Jurkat, Clone E6-1 (cell line): ENCODE data around the gene UBAC1.

Source experiments
- DNase-seq: peaks from one replicate; pipeline ENCODE4 v3.0.0-alpha.2; 2011; ENCODE audit warnings: low read depth, low spot score
- H3K4me3 ChIP-seq: 2 replicates; pipeline ENCODE4 v1.5.1; 2011; ENCODE audit warnings: mild to moderate bottlenecking, low read length, control low read depth, moderate library complexity

UBAC1 gene

DNA sequence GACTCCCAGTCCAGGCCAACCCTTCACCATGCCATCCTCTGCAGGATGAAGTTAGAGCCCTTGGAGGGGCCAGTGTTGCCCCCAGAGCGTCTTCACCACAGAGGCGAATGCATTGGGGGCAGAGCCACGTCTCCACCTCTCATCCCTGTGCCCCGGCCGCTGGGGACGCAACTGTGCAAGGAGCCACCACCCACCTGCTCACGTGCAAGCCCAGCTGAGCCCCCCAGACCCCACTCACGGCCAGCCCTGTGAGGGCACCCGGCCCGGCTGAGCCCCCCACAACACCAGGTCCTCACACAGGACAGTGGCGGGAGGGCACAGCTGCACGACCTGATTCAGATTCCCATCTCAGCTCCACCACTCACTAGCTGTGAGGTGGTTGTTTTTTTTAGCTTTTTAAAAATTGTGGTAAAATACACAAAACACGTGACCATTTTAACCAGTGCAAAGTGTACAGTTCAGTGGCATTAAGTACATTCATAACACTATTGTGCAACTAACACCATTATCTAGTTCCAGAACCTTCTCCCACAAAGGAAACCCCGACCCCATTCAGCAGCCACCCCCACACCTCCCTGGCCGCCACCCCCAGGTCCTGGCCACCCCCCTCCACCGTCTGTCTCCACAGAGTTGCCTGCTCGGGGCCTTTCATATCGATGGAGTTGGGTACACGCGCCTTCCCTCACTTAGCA is 33.5 kb upstream of the UBAC1 start:
- DNase-seq = no peak

DNA sequence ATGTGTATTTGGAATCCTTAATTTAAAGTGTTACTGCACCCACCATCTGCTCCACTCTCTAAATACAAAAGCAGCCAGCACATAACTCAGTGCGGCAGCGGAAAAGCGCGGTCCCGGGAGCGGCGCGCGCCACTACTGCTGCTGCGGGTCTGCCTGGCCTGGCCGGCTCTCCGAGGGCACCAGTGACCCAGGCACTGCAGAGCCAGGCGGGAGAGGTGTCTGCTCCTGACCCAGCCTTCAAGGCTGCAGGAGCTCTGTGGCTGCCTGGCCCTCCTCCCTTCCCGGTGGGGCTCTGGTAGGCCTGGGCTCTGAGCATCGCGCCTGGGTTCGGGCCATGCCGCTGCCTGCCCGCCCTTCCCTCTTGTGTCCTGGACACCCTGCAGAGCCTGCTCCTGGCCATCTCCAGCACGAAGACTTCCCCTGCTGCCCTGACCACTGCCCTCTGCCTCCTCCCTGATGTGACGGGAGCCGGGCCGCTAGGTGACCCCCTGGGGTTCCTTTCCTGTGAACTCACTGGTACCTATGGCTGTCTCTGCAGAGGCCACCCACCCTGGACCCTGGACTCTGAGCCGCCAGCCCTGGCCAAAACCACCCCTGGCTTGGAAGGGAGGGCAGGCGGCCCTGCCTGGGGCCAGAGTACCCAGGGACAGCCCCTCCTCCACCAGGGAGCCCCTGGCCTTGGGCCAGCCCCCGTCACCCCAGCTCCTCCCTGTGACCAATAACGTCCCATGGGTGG is 32.8 kb upstream of the UBAC1 start:
- no peak overlapping the region for H3K4me3 ChIP-seq
- DNase-seq = no peak

More for the DNA sequence above, 33.5 kb upstream of the UBAC1 start:
- H3K4me3 ChIP-seq = no peak overlapping the region

DNA sequence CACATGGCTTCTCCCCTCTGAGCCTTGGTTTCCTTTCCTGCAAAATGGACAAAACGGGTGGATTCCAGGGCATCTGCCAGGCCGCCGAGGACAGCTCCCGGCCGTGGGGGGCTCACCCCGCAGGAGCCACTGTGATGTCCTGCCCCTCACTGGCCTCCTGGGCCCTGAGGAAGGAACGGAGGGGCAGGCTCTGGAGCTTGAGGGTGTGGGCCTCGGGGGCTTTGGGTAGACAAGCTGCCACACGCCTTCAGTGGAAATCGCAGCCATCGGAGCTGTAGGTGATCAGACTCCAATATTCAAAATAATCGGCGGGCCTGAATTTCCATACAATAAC is 32.2 kb upstream of the UBAC1 start:
- DNase-seq = no peak
- no peak overlapping the region for H3K4me3 ChIP-seq

DNA sequence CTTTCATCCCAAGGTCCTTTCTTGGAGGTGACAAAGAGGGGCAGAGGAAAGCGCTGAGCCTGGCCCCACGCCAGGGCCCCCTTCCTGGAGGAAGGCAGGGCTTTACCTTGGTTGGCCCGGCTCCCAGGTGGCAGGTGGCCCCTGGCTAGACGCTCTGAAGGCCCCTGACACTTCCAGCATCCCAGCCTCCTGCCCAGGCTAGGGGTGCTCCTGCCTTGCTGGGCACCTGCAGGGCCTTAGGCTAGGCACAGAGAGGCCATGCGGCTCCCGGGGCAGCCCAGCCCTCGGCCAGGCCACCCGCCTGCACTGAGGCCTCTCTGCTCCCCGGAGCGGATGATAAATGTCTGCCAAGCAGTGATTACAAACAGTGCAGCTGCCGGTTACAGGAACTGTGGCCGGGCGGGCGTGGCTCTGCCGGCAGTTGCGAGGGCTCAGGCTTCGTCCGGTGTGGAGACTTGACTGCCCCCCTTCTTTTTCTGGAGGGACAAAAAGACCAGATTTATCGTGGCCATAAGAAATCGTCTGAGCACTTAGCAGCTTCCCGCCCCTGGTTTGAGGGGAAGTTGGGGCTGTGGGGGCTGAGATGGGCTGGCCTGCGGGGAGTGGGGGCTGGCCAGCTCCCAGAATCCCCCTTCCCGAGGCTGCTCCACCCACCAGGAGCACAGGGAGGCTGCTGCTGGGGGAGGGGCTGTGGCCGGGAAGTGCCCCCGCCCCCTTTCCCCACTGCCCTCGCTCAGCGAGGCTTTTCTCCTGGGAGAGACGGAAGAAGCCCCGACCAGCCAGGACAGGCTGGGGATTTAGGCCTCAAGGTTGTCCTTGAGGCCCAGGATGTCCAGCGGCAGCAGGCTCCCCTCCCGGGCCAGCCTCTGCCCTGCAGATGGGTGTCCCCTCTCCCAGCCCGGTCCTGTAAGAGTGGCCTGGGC is 31.6 kb upstream of the UBAC1 start:
- no peak for DNase-seq
- H3K4me3 ChIP-seq = no peak overlapping the region

DNA sequence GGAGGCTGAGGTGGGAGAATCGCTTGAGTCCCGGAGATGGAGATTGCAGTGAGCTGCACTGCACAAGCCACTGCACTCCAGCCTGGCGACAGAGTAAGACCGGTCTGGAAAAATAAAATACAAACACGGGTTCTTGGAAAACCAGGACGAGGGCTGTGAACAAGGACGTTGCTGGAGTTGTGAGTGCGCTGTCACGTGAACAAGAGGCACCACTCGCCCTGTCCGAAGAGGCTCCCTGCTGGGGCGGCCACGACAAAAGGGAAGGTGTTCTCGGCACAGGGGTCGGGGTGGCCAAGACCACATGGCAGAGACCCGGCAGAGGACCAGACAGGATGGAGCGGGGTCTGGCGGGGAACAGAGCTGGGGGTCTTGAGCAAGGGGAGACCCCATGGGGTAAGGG is 30.6 kb upstream of the UBAC1 start:
- DNase-seq = no peak
- no peak overlapping the region for H3K4me3 ChIP-seq

DNA sequence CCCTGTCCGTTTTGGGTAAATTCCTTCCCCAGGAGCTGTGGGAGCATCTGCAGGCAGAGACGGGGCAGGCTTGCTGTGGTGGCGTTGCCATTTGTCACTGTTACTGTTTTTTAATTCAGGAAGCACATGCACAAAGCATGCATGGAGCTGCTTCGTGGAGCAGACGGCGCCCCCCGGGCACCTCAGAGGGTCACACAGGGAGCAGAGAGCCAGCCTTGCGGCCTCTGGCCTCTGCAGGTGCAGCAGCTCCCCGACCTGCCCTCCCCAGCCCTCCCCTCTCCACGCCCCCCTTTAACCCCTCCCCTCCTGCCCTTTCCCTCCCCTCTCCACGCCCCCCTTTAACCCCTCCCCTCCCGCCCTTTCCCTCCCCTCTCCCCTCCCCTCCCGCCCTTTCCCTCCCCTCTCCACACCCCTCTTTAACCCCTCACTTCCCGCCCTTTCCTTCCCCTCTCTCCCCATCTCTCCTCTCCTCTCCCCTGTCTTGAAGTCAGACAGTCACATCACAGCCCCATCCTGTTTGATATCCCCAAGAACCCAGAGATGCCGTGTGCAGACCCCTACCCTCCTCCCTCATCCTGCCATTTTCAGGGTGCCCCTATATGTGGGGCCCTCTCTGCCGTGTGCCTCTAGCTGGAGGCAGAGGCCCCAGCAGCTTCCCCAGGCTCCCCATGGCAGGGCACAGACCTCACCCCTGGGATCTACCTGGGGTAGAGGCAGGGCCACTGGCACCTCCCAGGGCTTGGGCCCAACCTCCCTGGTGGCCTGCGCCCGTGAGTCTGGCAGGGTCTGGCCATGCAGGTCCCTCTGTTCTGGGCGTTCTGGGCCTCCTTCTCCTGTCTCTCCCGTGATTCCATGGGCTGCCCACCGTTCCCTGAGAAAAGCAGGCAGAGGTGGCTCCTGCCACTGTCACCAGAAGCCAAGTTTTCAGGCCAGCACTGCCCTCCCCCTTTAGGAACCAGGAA is 29.6 kb upstream of the UBAC1 start:
- no peak overlapping the region for H3K4me3 ChIP-seq
- DNase-seq = peak; percentile 83

- DNase-seq = no peak
- H3K4me3 ChIP-seq = no peak overlapping the region
These were observed 28.7 kb upstream of the UBAC1 start for GRCh38 chr9:135989722-135990467.

- no peak for DNase-seq
- no peak overlapping the region for H3K4me3 ChIP-seq
These were observed 28.0 kb upstream of the UBAC1 start for GRCh38 chr9:135989157-135989556.

DNA sequence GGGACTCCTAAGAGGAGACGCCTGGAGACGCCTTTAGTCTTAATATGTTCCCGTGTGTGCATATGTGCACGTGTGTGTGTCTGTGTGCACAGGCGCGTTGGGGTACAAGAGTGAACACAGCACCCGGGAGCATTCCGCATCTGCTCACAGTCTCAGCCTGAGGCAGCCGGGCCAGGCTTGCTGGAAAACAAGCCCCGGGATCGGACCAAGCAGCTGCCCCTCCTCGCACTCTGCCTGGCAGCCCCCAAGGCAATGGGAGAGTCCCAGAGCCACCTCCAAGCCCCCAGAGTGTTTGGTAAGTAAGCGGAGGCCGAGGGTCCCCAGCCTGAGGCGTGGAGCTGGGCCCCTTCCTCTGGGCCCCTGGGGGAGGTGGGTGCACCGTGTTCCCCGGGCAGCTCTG is 27.3 kb upstream of the UBAC1 start:
- no peak overlapping the region for H3K4me3 ChIP-seq
- no peak for DNase-seq

DNA sequence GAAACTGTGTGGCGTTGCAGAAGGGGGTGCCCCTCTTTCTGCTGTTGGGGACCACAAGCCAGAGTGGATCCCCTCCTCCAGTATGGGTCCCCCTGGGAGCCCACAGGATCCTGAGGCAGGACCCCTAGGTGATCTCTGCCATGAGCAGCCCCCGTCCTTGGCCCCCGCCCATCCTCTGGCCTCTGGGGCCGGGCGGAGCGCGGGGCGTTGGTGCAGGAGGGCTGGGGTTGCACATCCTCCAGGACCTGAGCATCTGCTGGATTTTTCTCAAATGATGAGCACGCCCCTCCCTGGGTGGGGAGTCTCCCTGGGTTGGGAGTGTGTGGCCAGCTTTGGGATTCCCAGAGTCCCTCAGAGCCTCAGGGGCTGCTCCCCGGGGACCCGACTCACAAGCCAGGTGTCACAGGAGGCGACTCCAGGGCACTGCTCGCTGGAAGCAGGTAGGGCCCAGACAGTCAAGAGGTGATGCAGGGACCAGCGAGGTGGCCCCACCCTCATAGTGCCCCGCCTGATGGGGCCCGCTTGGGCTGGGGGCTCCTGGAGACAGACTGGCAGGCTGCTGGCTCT is 26.7 kb upstream of the UBAC1 start:
- no peak for DNase-seq
- H3K4me3 ChIP-seq = no peak overlapping the region

DNA sequence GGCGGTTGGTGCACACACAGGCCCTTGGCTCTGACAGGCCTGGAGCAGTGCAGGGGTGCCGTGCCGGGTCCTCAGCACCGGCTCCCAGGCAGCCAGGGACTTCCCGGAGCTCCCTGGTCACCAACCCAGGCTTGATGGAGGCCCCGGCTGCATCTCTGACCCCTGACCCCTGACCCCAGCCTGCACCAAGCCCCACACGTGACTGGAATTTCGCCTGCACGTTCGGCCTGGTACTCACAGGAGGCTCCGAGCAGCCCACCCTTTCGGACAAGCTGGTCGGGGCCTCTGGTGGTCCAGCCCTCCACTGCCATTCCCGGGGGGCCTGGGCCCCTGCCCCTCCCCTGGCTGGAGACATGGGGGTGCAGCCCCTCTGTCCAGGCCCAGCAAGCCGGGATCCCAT is 25.4 kb upstream of the UBAC1 start:
- no peak overlapping the region for H3K4me3 ChIP-seq
- DNase-seq = no peak

DNA sequence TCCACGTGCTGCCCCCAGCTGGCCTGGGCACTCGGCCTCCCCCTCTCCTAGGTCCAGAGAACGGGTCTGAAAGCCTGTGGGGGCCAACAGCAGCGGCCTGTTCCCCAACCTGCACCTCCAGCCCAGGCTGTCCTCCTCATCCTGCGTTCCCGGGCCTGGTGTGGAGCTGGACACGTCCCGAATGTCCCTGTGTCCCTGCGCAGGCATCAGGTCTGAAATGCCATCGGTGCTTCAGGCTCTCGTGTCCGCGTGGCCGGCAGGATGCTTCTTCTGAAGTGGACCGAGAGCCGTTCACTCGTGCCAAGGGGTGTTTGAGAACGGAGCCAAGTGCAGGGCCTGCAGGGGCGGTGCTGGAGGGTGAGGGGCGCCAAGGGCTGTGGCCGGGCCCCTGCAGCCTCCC is 24.7 kb upstream of the UBAC1 start:
- DNase-seq = no peak
- H3K4me3 ChIP-seq = no peak overlapping the region

DNA sequence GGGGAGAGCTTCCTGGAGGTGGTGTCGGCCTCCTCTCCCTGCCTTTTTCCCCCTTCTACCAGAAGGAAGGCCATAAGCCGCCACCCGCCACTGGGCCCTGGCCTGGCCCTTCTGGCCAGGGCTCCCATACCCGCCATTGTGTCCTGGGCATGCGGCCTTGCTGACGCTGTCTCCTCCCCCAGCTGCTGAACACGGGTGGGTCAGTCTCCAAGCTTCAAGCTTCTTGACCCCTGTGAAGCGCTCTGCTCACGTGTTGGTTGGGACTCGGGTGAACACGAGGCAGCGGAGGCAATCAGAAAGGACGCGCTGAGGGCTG is 24.2 kb upstream of the UBAC1 start:
- DNase-seq = no peak
- H3K4me3 ChIP-seq = no peak overlapping the region

GRCh38 chr9:135984072-135984710 is 23.0 kb upstream of the UBAC1 start:
- no peak for DNase-seq

GRCh38 chr9:135983208-135984071 is 22.3 kb upstream of the UBAC1 start:
- no peak overlapping the region for H3K4me3 ChIP-seq
- DNase-seq = no peak

More at GRCh38 chr9:135984072-135984710, 23.0 kb upstream of the UBAC1 start:
- H3K4me3 ChIP-seq = no peak overlapping the region

DNA sequence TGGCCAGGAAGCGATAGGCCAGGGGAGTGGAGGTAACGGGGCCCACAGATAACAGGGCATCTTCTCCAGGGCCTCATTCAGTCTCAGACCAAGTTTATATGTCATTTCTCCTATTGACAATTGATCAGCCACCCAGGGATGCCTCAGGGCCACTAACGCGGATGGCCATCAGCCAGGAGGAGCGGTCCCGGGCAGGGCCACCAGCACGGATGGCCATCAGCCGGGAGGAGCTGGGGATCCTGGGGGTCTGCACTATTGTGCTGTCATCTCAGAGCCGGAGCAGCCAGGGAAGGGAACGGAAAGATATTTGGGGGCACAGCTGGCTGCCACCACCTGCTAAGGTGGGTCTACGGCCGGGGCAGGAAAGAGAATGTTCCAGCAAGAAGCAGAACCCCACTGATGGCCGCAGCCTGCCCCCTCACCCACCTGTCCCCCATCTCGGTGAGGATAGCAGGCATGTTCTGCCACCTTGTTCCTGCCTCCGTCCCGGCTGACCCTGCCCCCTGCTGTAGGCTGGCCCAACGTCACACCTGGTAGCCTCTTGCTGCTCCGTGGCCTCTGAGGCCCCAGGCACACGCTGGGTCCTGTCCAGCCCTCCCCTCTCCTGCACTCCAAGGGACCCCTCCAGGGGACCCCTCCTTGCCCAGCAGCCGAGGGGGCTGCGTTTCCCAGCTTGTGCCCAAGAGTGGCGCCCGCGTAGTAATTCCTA is 21.5 kb upstream of the UBAC1 start:
- no peak for DNase-seq
- H3K4me3 ChIP-seq = no peak overlapping the region
